Neural crest cell (in vitro differentiated cells): ENCODE measurements around the gene RTL1. TPM values are rescaled to one million over a fixed set of nuclear protein-coding genes. Genes with fewer than 3 reads are reported as not detected.

Source experiments
- DNase-seq: peaks from one replicate; pipeline ENCODE4 v3.0.0; 2021; ENCODE audit warnings: low read depth, mixed read lengths, low spot score
- H3K27ac Mint-ChIP-seq: one replicate; pipeline ENCODE4 v1.8.0; 2021; ENCODE audit warnings: mild to moderate bottlenecking, mixed read lengths; ENCODE audit not compliant: unreplicated experiment
- H3K27me3 Mint-ChIP-seq: 2 replicates; pipeline ENCODE4 v1.8.0; 2021; ENCODE audit warnings: low read depth, mild to moderate bottlenecking, mixed read lengths
- H3K36me3 Mint-ChIP-seq: 2 replicates; pipeline ENCODE4 v1.8.0; 2021; ENCODE audit warnings: low read depth, mild to moderate bottlenecking, mixed read lengths
- H3K4me1 Mint-ChIP-seq: 2 replicates; pipeline ENCODE4 v1.8.0; 2021; ENCODE audit warnings: mixed read lengths
- H3K4me3 Mint-ChIP-seq: one replicate; pipeline ENCODE4 v1.8.0; 2021; ENCODE audit warnings: mild to moderate bottlenecking, mixed read lengths
- H3K9me3 Mint-ChIP-seq: 2 replicates; pipeline ENCODE4 v1.8.0; 2021; ENCODE audit warnings: mixed read lengths
- microRNA-seq: library from miRNA; unstranded; fragments of <30 nt; microRNA quantifications from one replicate; pipeline ENCODE4, GENCODE V29; 2020
- total RNA-seq: library from RNA; stranded (reverse); gene quantifications from 2 replicates; pipeline ENCODE4 v1.2.1, GENCODE V29; 2021
- TF ChIP-seq, protein P1 (sequence below): fragments of 200-600 bp; sonication (generic); conservative IDR thresholded peaks from 2 replicates; pipeline ENCODE4 v1.5.0; 2021; ENCODE audit warnings: antibody characterized with exemption, mild to moderate bottlenecking

Gene RTL1
- total RNA-seq, 1 donor from 2014 or later, result 0.09 TPM

DNA sequence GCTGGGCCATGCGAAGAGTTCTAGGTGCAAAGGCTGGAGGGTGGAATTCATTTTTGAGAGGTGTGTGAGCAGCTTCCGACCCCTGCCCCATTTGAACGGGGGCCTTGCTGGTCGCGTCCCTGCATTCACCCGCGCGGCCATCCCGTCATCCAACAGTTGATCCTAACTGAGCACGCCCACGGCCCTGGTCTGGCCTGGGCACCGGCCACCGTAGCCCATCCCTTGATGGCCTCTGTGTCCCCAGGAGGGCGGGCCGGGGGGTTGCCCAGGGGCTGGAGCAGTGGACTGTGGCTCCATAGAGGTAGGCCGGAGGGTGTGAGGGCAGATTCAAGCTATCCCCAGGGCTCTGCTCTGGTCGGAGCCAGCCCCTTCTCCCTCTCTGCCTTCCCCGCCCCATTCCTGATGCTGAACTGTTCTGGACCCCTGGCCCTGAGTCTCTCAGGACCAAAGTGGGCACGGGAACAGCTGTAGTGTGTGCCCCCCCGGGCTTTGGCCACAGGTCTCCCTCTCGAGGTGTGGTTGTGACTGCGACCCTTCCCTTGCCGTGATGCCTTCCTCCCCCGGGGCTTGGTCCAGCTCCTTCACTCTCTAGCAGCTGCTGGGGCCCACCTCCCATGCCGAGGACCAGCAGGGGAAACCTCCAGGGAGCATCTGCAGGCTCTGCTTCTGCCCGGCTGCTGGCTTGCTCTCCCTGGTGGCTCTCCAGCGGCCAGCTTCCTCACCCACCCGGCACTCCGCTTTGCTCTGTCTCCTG is 68.6 kb downstream of the RTL1 start:
- Mint-ChIP-seq H3K27ac (peak overlapping the region; percentile 47), H3K4me3 (peak overlapping the region; percentile 22), H3K27me3 (no peaks in the 10 kb centered on the region), H3K36me3 (no peaks in the 10 kb centered on the region), H3K9me3 (no peaks in the 10 kb centered on the region), H3K4me1 (peaks cover 69% of the 10 kb centered on the region)
- no peak for DNase-seq
- TF ChIP-seq, protein P1, sequence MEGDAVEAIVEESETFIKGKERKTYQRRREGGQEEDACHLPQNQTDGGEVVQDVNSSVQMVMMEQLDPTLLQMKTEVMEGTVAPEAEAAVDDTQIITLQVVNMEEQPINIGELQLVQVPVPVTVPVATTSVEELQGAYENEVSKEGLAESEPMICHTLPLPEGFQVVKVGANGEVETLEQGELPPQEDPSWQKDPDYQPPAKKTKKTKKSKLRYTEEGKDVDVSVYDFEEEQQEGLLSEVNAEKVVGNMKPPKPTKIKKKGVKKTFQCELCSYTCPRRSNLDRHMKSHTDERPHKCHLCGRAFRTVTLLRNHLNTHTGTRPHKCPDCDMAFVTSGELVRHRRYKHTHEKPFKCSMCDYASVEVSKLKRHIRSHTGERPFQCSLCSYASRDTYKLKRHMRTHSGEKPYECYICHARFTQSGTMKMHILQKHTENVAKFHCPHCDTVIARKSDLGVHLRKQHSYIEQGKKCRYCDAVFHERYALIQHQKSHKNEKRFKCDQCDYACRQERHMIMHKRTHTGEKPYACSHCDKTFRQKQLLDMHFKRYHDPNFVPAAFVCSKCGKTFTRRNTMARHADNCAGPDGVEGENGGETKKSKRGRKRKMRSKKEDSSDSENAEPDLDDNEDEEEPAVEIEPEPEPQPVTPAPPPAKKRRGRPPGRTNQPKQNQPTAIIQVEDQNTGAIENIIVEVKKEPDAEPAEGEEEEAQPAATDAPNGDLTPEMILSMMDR, result no peak

DNA sequence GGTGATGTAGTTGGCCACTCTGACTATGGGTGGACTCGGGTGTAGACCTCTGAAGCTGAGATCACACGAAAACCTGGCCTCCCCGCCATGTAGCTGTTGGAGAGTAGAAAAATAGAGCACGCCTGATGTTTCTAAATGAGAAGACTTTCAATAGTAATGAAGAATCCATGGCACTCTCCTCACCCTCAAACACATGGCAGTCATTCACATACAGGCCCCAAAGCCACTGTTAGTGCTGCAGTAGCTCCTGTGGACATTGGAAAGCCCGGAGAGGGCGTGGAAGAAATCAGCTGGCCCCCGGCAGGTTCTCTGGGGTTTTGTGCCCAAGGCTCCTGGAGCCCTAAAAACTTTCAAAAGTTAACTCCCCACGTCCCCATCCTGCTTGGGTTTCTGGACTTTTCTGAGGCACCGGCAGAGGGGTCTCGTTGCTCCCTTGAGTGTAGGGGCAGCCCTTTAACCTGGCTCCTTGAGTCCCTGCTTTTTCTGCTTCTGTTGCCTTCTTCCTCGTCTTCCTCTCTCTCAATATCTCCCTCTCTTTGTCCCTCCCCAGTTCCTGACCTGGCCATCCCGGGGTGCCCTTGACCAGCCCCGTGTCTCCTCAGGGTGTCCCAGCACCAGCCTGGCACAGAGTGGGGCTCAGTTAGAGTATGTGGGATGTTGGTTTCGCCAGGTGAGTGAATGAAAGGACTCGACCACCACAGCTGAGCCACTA is 69.3 kb downstream of the RTL1 start:
- Mint-ChIP-seq H3K9me3 (no peaks in the 10 kb centered on the region), H3K27ac (peak overlapping the region; percentile 47), H3K36me3 (no peaks in the 10 kb centered on the region), H3K27me3 (no peaks in the 10 kb centered on the region), H3K4me3 (peak overlapping the region; percentile 22), H3K4me1 (peaks cover 70% of the 10 kb centered on the region)
- TF ChIP-seq, protein P1, result no peak
- no peak for DNase-seq

DNA sequence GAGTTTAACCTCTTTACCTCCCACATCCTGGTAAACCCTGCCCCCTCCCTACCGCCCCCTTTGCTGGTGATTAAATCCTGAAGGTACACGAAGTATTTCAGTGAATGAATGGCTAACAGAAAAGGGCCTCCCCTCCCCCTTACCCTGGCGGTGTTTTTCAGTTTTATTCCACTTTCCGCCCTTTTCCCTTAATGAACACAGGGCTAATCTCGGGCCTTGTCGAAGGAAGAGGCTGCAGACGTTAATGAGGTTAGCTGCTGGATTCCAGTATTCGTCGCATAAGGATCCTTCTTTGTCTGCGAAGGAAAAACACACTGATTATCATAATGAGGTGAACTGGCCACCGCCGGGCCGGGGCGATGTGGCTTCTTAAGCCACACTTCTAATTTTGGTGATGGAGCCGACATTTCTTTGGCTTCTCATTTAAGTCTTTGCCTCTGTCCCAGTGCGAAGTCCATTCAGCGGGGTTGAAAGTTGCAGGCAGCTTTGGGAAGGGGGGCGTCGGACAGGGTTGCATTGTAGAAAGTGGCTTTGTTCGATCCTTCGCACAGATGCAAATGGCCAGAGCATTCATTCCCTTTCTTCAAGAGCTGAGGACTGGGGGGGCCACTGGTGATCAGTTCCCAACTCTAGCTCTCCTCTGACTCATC is 71.1 kb downstream of the RTL1 start:
- DNase-seq, result no peak
- peak overlapping the region; percentile 95 for H3K27ac Mint-ChIP-seq

DNA sequence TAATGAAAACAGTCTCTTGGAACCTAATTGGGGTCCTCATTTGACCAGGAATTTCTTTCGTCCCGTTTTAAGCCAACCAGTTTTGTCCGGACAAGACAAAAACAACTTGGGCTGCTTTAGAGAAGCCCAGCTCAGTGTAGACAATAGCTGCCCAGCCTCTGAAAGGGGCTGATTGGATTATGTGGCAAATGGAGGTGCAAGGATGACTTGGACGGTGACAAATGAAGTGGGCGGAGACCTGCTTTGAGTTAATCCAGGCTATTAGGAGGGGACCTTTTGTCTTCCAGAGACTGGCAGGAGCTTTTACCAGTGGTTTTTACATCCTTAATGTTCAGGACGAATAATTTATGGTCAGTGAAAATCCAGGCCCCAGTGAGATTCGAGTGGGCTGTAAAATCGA is 72.8 kb downstream of the RTL1 start:
- no peak for DNase-seq
- Mint-ChIP-seq H3K27ac (no peak overlapping the region), H3K4me1 (peaks cover 57% of the 10 kb centered on the region), H3K9me3 (peaks cover 3% of the 10 kb centered on the region), H3K36me3 (peaks cover 11% of the 10 kb centered on the region), H3K27me3 (no peaks in the 10 kb centered on the region), H3K4me3 (peak overlapping the region; percentile 56)
- TF ChIP-seq, protein P1, result no peak

More for the DNA sequence above, 71.1 kb downstream of the RTL1 start:
- no peaks in the 10 kb centered on the region for H3K27me3 Mint-ChIP-seq
- peaks cover 10% of the 10 kb centered on the region for H3K36me3 Mint-ChIP-seq
- H3K4me1 Mint-ChIP-seq, result peaks cover 63% of the 10 kb centered on the region
- H3K9me3 Mint-ChIP-seq, result peaks cover 1% of the 10 kb centered on the region
- H3K4me3 Mint-ChIP-seq, result peak overlapping the region; percentile 61
- TF ChIP-seq, protein P1, result no peak

Small RNA genes within 50 kb of the gene (microRNA-seq; reads per million reads assigned to microRNA genes)
- gene MIR127 (81.7 reads per million, percentile 58 among the genes with 10 or more reads in this experiment), gene MIR136 (not detected), gene MIR337 (18.4 reads per million, percentile 33 among the genes with 10 or more reads in this experiment), gene MIR370 (11.8 reads per million, percentile 23 among the genes with 10 or more reads in this experiment), gene MIR431 (45.0 reads per million, percentile 49 among the genes with 10 or more reads in this experiment), gene MIR432 (14.8 reads per million, percentile 30 among the genes with 10 or more reads in this experiment), gene MIR433 (5.3 reads per million), gene MIR493 (7.7 reads per million, percentile 11 among the genes with 10 or more reads in this experiment), gene MIR665 (not detected)

Other genes starting within 250 kb of the RTL1 start
- 4.4 and 5.2 TPM in 2 replicates for gene DLK1, start 176.8 kb downstream of the RTL1 start, total RNA-seq
- 0.96 and 1.0 TPM in 2 replicates for gene MEG3, start 77.6 kb downstream of the RTL1 start, total RNA-seq